Upper lobe of right lung (tissue), 1 donor: ENCODE results near the gene PLCB3. TPM values are rescaled to one million over a fixed set of nuclear protein-coding genes. Genes with fewer than 3 reads are reported as not detected.

Source experiments
- ATAC-seq: fragments of 200-7000 bp; cut with Tn5 transposase; one replicate; pipeline ENCODE4 v1.9.1; 2020; ENCODE audit warnings: mild to moderate bottlenecking, moderate library complexity
- DNase-seq: peaks from one replicate; pipeline ENCODE4 v3.0.0-alpha.2; 2020
- H3K27ac ChIP-seq: fragments of 200-600 bp; one replicate; pipeline ENCODE4 v1.8.0; 2022
- H3K27me3 ChIP-seq: fragments of 200-600 bp; one replicate; pipeline ENCODE4 v1.8.0; 2022; ENCODE audit warnings: mild to moderate bottlenecking
- H3K36me3 ChIP-seq: fragments of 200-600 bp; one replicate; pipeline ENCODE4 v1.8.0; 2022
- H3K4me1 ChIP-seq: fragments of 200-600 bp; one replicate; pipeline ENCODE4 v1.8.0; 2022
- H3K4me3 ChIP-seq: fragments of 200-600 bp; one replicate; pipeline ENCODE4 v1.8.0; 2022; ENCODE audit warnings: mild to moderate bottlenecking
- H3K9me3 ChIP-seq: fragments of 200-600 bp; one replicate; pipeline ENCODE4 v1.8.0; 2022
- intact Hi-C: fragments of 100-400 bp; cut with DNase I; formaldehyde crosslinking; loops from one replicate; pipeline ENCODE4 v1.11.0; 2022
- total RNA-seq: library from RNA; stranded (reverse); fragmentation: NEBNext Ultra II Directional; extraction: Animal tissue kit (Norgen Biotek cat#: 25700); gene quantifications from one replicate; pipeline ENCODE4 v1.2.1, GENCODE V29; 2021
- TF ChIP-seq, protein P1 (sequence below): fragments of 200-600 bp; IDR thresholded peaks from one replicate; pipeline ENCODE4 v1.8.0; 2022; ENCODE audit warnings: antibody characterized with exemption
- donor health status: DM: no; HTN: yes; CAD: no; lungs with severe emphysema.

The PLCB3 gene
- total RNA-seq, 1 donor from 2014 or later = 32.4 TPM

DNA sequence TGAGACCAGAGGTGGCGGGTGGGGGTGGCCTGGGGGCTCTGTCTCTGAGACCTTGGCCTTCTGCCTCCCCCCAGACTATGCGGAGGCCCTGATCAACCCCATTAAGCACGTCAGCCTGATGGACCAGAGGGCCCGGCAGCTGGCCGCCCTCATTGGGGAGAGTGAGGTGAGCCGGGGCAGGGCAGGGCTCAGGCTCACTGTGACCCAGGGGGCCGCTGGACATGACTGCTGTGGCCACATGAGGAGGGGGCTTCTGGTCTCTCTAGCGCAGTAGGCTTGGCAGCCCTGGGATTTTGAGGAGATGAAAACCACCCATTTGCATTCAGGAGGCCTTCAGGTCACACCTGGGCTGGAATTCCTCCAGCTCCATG is 12.6 kb downstream of the PLCB3 start:
- H3K36me3 ChIP-seq = peaks cover 61% of the 10 kb centered on the region
- TF ChIP-seq, protein P1, sequence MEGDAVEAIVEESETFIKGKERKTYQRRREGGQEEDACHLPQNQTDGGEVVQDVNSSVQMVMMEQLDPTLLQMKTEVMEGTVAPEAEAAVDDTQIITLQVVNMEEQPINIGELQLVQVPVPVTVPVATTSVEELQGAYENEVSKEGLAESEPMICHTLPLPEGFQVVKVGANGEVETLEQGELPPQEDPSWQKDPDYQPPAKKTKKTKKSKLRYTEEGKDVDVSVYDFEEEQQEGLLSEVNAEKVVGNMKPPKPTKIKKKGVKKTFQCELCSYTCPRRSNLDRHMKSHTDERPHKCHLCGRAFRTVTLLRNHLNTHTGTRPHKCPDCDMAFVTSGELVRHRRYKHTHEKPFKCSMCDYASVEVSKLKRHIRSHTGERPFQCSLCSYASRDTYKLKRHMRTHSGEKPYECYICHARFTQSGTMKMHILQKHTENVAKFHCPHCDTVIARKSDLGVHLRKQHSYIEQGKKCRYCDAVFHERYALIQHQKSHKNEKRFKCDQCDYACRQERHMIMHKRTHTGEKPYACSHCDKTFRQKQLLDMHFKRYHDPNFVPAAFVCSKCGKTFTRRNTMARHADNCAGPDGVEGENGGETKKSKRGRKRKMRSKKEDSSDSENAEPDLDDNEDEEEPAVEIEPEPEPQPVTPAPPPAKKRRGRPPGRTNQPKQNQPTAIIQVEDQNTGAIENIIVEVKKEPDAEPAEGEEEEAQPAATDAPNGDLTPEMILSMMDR = no peak
- no peaks in the 10 kb centered on the region for H3K9me3 ChIP-seq
- H3K4me1 ChIP-seq = peaks cover 20% of the 10 kb centered on the region
- ATAC-seq (no peak), DNase-seq (no peak)
- H3K27me3 ChIP-seq = no peaks in the 10 kb centered on the region
- no peak overlapping the region for H3K27ac ChIP-seq
- intact Hi-C loops = no loop called here
- H3K4me3 ChIP-seq = no peak overlapping the region

- Histone ChIP-seq H3K27ac (no peak overlapping the region), H3K36me3 (peaks cover 56% of the 10 kb centered on the region), H3K9me3 (no peaks in the 10 kb centered on the region), H3K4me1 (peaks cover 20% of the 10 kb centered on the region), H3K4me3 (no peak overlapping the region), H3K27me3 (no peaks in the 10 kb centered on the region)
- no peak for DNase-seq
- ATAC-seq = no peak
- intact Hi-C loops = no loop called here
- TF ChIP-seq, protein P1 = no peak
Observed at GRCh38 chr11:64264371-64264852, 13.1 kb downstream of the PLCB3 start.

- DNase-seq = no peak
- TF ChIP-seq, protein P1 = no peak
- Histone ChIP-seq H3K27me3 (no peaks in the 10 kb centered on the region), H3K9me3 (no peaks in the 10 kb centered on the region), H3K36me3 (peaks cover 54% of the 10 kb centered on the region), H3K4me3 (no peak overlapping the region), H3K4me1 (peaks cover 20% of the 10 kb centered on the region), H3K27ac (no peak overlapping the region)
- ATAC-seq = no peak
- intact Hi-C loops = no loop called here
Observed at GRCh38 chr11:64265176-64266160, 14.1 kb downstream of the PLCB3 start.

DNA sequence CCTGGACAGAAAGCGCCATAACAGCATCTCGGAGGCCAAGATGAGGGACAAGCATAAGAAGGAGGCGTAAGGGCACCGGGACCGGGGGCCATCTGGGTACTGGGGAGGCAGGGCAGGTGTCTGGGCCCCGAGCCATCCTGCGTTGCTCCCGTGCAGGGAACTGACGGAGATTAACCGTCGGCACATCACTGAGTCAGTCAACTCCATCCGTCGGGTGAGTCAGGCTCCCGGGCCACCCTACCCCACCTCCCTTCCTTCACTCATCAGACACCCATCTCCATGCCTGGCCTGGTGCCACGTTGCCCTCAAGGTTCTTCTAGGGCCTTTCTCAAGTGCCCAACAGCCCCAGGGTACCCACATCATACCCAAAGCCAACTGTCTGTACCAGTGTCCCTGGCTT is 15.0 kb downstream of the PLCB3 start:
- Histone ChIP-seq H3K36me3 (peaks cover 49% of the 10 kb centered on the region), H3K27ac (peak overlapping the region; percentile 92), H3K9me3 (no peaks in the 10 kb centered on the region), H3K4me3 (no peak overlapping the region), H3K4me1 (peaks cover 20% of the 10 kb centered on the region), H3K27me3 (no peaks in the 10 kb centered on the region)
- TF ChIP-seq, protein P1 = no peak
- no peak for DNase-seq
- intact Hi-C loops = no loop called here
- no peak for ATAC-seq

- H3K4me3 ChIP-seq = peak overlapping the region; percentile 73
- peaks cover 26% of the 10 kb centered on the region for H3K4me1 ChIP-seq
- no peak for ATAC-seq
- no peaks in the 10 kb centered on the region for H3K9me3 ChIP-seq
- peak overlapping the region; percentile 92 for H3K27ac ChIP-seq
- H3K27me3 ChIP-seq = no peaks in the 10 kb centered on the region
- TF ChIP-seq, protein P1 = no peak
- intact Hi-C loops = no loop called here
- no peak for DNase-seq
- peaks cover 38% of the 10 kb centered on the region for H3K36me3 ChIP-seq
Observed at GRCh38 chr11:64267207-64267945, 16.0 kb downstream of the PLCB3 start.
